Astrocyte (in vitro differentiated cells and primary cell): ENCODE data around the gene STX11. TPM values are rescaled to one million over a fixed set of nuclear protein-coding genes. Genes with fewer than 3 reads are reported as not detected.
"Not testable (repeated sequence)": the region's sequence is repeated elsewhere in the genome, so short reads cannot be mapped to it uniquely, and the experiment has no call there.

ENCODE experiments used
- DNase-seq: peaks from one replicate; pipeline ENCODE4 v3.0.0-alpha.2; 2010; ENCODE audit warnings: low read depth
- FAIRE-seq: peaks from 2 replicates; lab custom pipeline; 2011; peaks lifted over from hg19 to GRCh38; lab: Jason Lieb, UNC
- H2AFZ ChIP-seq: 2 replicates; pipeline ENCODE4 v1.6.0; 2012; ENCODE audit warnings: low read depth, low read length, inconsistent platforms
- H3K27ac ChIP-seq: 2 replicates; pipeline ENCODE4 v1.5.1; 2011; ENCODE audit warnings: low read depth, low read length, inconsistent platforms
- H3K27me3 ChIP-seq: 2 replicates; pipeline ENCODE4 v1.6.0; 2011; ENCODE audit warnings: low read length, inconsistent platforms; ENCODE audit not compliant: insufficient read depth
- H3K36me3 ChIP-seq: 2 replicates; pipeline ENCODE4 v1.5.1; 2011; ENCODE audit warnings: low read length, inconsistent platforms; ENCODE audit not compliant: insufficient read depth
- H3K4me1 ChIP-seq: 2 replicates; pipeline ENCODE4 v1.5.1; 2011; ENCODE audit warnings: low read length, inconsistent platforms; ENCODE audit not compliant: insufficient read depth
- H3K4me2 ChIP-seq: 2 replicates; pipeline ENCODE4 v1.6.0; 2012; ENCODE audit warnings: low read length, inconsistent platforms
- H3K4me3 ChIP-seq: 2 replicates; pipeline ENCODE4 v1.5.1; 2011; ENCODE audit warnings: low read depth, mild to moderate bottlenecking, low read length, inconsistent platforms; ENCODE audit not compliant: insufficient read depth
- H3K79me2 ChIP-seq: 2 replicates; pipeline ENCODE4 v1.6.0; 2012; ENCODE audit warnings: mild to moderate bottlenecking, low read length, inconsistent platforms; ENCODE audit not compliant: insufficient read depth
- H3K9ac ChIP-seq: 2 replicates; pipeline ENCODE4 v1.6.0; 2012; ENCODE audit warnings: mild to moderate bottlenecking, low read length, inconsistent platforms
- H3K9me3 ChIP-seq: 2 replicates; pipeline ENCODE4 v1.5.1; 2012; ENCODE audit warnings: low read depth, mild to moderate bottlenecking, low read length, inconsistent platforms; ENCODE audit not compliant: insufficient read depth
- H4K20me1 ChIP-seq: 2 replicates; pipeline ENCODE4 v1.6.0; 2012; ENCODE audit warnings: low read length, inconsistent platforms; ENCODE audit not compliant: insufficient read depth
- H3K27ac Mint-ChIP-seq: one replicate; pipeline ENCODE4 v1.8.0; 2021; ENCODE audit warnings: mild to moderate bottlenecking, mixed read lengths; ENCODE audit not compliant: unreplicated experiment
- H3K27me3 Mint-ChIP-seq: one replicate; pipeline ENCODE4 v1.8.0; 2021; ENCODE audit warnings: low read depth, mixed read lengths; ENCODE audit not compliant: unreplicated experiment
- H3K36me3 Mint-ChIP-seq: one replicate; pipeline ENCODE4 v1.8.0; 2021; ENCODE audit warnings: low read depth, mixed read lengths; ENCODE audit not compliant: unreplicated experiment
- H3K4me1 Mint-ChIP-seq: one replicate; pipeline ENCODE4 v1.8.0; 2021; ENCODE audit warnings: low read depth, mixed read lengths; ENCODE audit not compliant: unreplicated experiment
- H3K4me3 Mint-ChIP-seq: one replicate; pipeline ENCODE4 v1.8.0; 2021; ENCODE audit warnings: mild to moderate bottlenecking, moderate library complexity, mixed read lengths; ENCODE audit not compliant: unreplicated experiment
- H3K9me3 Mint-ChIP-seq: one replicate; pipeline ENCODE4 v1.8.0; 2021; ENCODE audit warnings: mild to moderate bottlenecking, mixed read lengths; ENCODE audit not compliant: unreplicated experiment
- CTCF ChIP-seq: IDR thresholded peaks from 2 replicates; pipeline ENCODE4 v1.5.1; 2011; ENCODE audit warnings: low read depth, mild to moderate bottlenecking, inconsistent platforms, low read length, moderate library complexity; ENCODE audit not compliant: insufficient read depth
- EZH2 ChIP-seq: IDR thresholded peaks from 2 replicates; pipeline ENCODE4 v1.6.1; 2012; ENCODE audit warnings: mild to moderate bottlenecking, low read length, inconsistent platforms; ENCODE audit not compliant: insufficient read depth
- total RNA-seq: library from RNA; stranded (reverse); gene quantifications from 2 replicates; pipeline ENCODE4 v1.2.1, GENCODE V29; 2021

STX11 gene
- total RNA-seq, 1 donor from 2014 or later: 2.0 TPM

- Mint-ChIP-seq H3K36me3 (peaks cover 3% of the 10 kb centered on the region), H3K27ac (no peak overlapping the region), H3K9me3 (no peaks in the 10 kb centered on the region), H3K4me3 (no peak overlapping the region), H3K27me3 (peaks cover 4% of the 10 kb centered on the region), H3K4me1 (no peaks in the 10 kb centered on the region)
- no peak overlapping the region for H3K4me3 ChIP-seq
- no peaks in the 10 kb centered on the region for H3K9me3 ChIP-seq
- TF ChIP-seq CTCF: no peak
- no peaks in the 10 kb centered on the region for H3K36me3 ChIP-seq
- FAIRE-seq: no peak
- no peaks in the 10 kb centered on the region for H4K20me1 ChIP-seq
- no peak overlapping the region for H3K9ac ChIP-seq
- H2AFZ ChIP-seq: no peak overlapping the region
- H3K4me1 ChIP-seq: no peaks in the 10 kb centered on the region
- H3K27me3 ChIP-seq: no peaks in the 10 kb centered on the region
- no peak overlapping the region for H3K27ac ChIP-seq
- no peak for DNase-seq
- H3K79me2 ChIP-seq: no peaks in the 10 kb centered on the region
- no peak overlapping the region for H3K4me2 ChIP-seq
Measured at GRCh38 chr6:144178323-144178722, 28.0 kb downstream of the STX11 start.

- TF ChIP-seq CTCF: no peak
- no peak for TF ChIP-seq EZH2
- H3K36me3 Mint-ChIP-seq: peaks cover 3% of the 10 kb centered on the region
- no peaks in the 10 kb centered on the region for H4K20me1 ChIP-seq
- no peak overlapping the region for H3K4me3 ChIP-seq
- no peaks in the 10 kb centered on the region for H3K79me2 ChIP-seq
- H3K4me1 Mint-ChIP-seq: no peaks in the 10 kb centered on the region
- no peak overlapping the region for H3K4me3 Mint-ChIP-seq
- H3K9me3 ChIP-seq: no peaks in the 10 kb centered on the region
- no peak for DNase-seq
- no peaks in the 10 kb centered on the region for H3K27me3 ChIP-seq
- FAIRE-seq: no peak
- H3K27ac Mint-ChIP-seq: no peak overlapping the region
- H3K4me1 ChIP-seq: no peaks in the 10 kb centered on the region
- peaks cover 4% of the 10 kb centered on the region for H3K27me3 Mint-ChIP-seq
- no peaks in the 10 kb centered on the region for H3K9me3 Mint-ChIP-seq
- no peaks in the 10 kb centered on the region for H3K36me3 ChIP-seq
- H3K9ac ChIP-seq: no peak overlapping the region
- H2AFZ ChIP-seq: no peak overlapping the region
- H3K27ac ChIP-seq: no peak overlapping the region
- H3K4me2 ChIP-seq: no peak overlapping the region
Measured at GRCh38 chr6:144179237-144179636, 28.9 kb downstream of the STX11 start.

GRCh38 chr6:144179828-144180227 lies 29.5 kb downstream of the STX11 start:
- no peaks in the 10 kb centered on the region for H3K9me3 ChIP-seq
- no peak for DNase-seq
- Mint-ChIP-seq H3K27me3 (peaks cover 4% of the 10 kb centered on the region), H3K4me1 (no peaks in the 10 kb centered on the region), H3K4me3 (no peak overlapping the region), H3K9me3 (no peaks in the 10 kb centered on the region), H3K36me3 (peaks cover 3% of the 10 kb centered on the region), H3K27ac (no peak overlapping the region)
- FAIRE-seq: no peak
- no peak overlapping the region for H3K27ac ChIP-seq
- no peaks in the 10 kb centered on the region for H3K36me3 ChIP-seq
- no peaks in the 10 kb centered on the region for H3K27me3 ChIP-seq
- no peak overlapping the region for H2AFZ ChIP-seq
- H3K4me1 ChIP-seq: no peaks in the 10 kb centered on the region
- H4K20me1 ChIP-seq: no peaks in the 10 kb centered on the region
- TF ChIP-seq CTCF (no peak), EZH2 (no peak)
- H3K9ac ChIP-seq: no peak overlapping the region
- H3K4me2 ChIP-seq: no peak overlapping the region
- no peaks in the 10 kb centered on the region for H3K79me2 ChIP-seq
- H3K4me3 ChIP-seq: no peak overlapping the region

- H3K27ac Mint-ChIP-seq, FAIRE-seq, H3K4me3 ChIP-seq, H4K20me1 ChIP-seq, H3K36me3 Mint-ChIP-seq, H3K4me1 ChIP-seq, DNase-seq, H3K4me3 Mint-ChIP-seq, H3K4me1 Mint-ChIP-seq, H3K27me3 Mint-ChIP-seq, H3K9me3 Mint-ChIP-seq, H3K9ac ChIP-seq, H3K27ac ChIP-seq, H2AFZ ChIP-seq, H3K4me2 ChIP-seq, H3K27me3 ChIP-seq, H3K79me2 ChIP-seq, H3K36me3 ChIP-seq, H3K9me3 ChIP-seq: not testable (repeated sequence)
Measured at GRCh38 chr6:144180354-144180753, 30.0 kb downstream of the STX11 start.
